OCI-LY7 (cell line): Measurements from ENCODE around the gene FAAP20.

ENCODE experiments used
- CTCF ChIP-seq: fragments of 200-600 bp; sonication (generic); conservative IDR thresholded peaks from 2 replicates; pipeline ENCODE4 v1.5.1; 2014; ENCODE audit warnings: mild to moderate bottlenecking, antibody characterized with exemption, low read length, moderate library complexity, mixed read lengths
- EZH2phosphoT487 ChIP-seq: fragments of 200-600 bp; sonication (generic); IDR thresholded peaks from 2 replicates; pipeline ENCODE4 v1.6.1; 2018; ENCODE audit warnings: low read depth, borderline replicate concordance, mild to moderate bottlenecking, mixed run types, antibody characterized with exemption, low read length, moderate library complexity, mixed read lengths

- no peak for TF ChIP-seq CTCF
- no peak for TF ChIP-seq EZH2phosphoT487
Measured at GRCh38 chr1:2239013-2239370, 44.4 kb upstream of the FAAP20 start.
